GM10847 (cell line): ENCODE measurements around the gene INAVA.

Experiments
- POLR2A ChIP-seq: IDR thresholded peaks from 2 replicates; pipeline ENCODE4 v1.6.1; 2011; ENCODE audit not compliant: insufficient read length; ENCODE audit errors: extremely low read depth

INAVA gene

GRCh38 chr1:200918006-200918405 is 23.3 kb downstream of the INAVA start:
- no peak for TF ChIP-seq POLR2A

- no peak for TF ChIP-seq POLR2A
Observed at GRCh38 chr1:200919386-200919785, 24.7 kb downstream of the INAVA start.

GRCh38 chr1:200921571-200922110 is 26.9 kb downstream of the INAVA start:
- TF ChIP-seq POLR2A, result no peak

GRCh38 chr1:200922406-200922805 is 27.7 kb downstream of the INAVA start:
- no peak for TF ChIP-seq POLR2A

- TF ChIP-seq POLR2A, result no peak
Observed at GRCh38 chr1:200923601-200924000, 28.9 kb downstream of the INAVA start.

GRCh38 chr1:200925831-200926230 is 31.1 kb downstream of the INAVA start:
- TF ChIP-seq POLR2A, result no peak

GRCh38 chr1:200929530-200930278 is 35.0 kb downstream of the INAVA start:
- TF ChIP-seq POLR2A, result no peak

- no peak for TF ChIP-seq POLR2A
Observed at GRCh38 chr1:200931776-200932175, 37.1 kb downstream of the INAVA start.

GRCh38 chr1:200934676-200935245 is 40.1 kb downstream of the INAVA start:
- TF ChIP-seq POLR2A, result no peak

- no peak for TF ChIP-seq POLR2A
Observed at GRCh38 chr1:200938955-200939354, 44.3 kb downstream of the INAVA start.

- no peak for TF ChIP-seq POLR2A
Observed at GRCh38 chr1:200945111-200945510, 50.4 kb downstream of the INAVA start.

- no peak for TF ChIP-seq POLR2A
Observed at GRCh38 chr1:200947059-200947566, 52.4 kb downstream of the INAVA start.

GRCh38 chr1:200949626-200950025 is 54.9 kb downstream of the INAVA start:
- no peak for TF ChIP-seq POLR2A

- TF ChIP-seq POLR2A, result no peak
Observed at GRCh38 chr1:200951016-200951415, 56.3 kb downstream of the INAVA start.

- no peak for TF ChIP-seq POLR2A
Observed at GRCh38 chr1:200954434-200954833, 59.7 kb downstream of the INAVA start.

GRCh38 chr1:200958597-200958996 is 63.9 kb downstream of the INAVA start:
- no peak for TF ChIP-seq POLR2A
